Vagina (tissue), 2 donors: ENCODE data around the gene TNNI3.

Source experiments
- POLR2A ChIP-seq, 2 donors: fragments of 450-650 bp; IDR thresholded peaks; one replicate each; pipeline ENCODE4 v1.6.1; 2017; ENCODE audit warnings: antibody characterized with exemption in 2 of 2, mild to moderate bottlenecking in 2 of 2, moderate library complexity in 2 of 2
- POLR2AphosphoS5 ChIP-seq, 2 donors: sonication (generic); formaldehyde crosslinking; IDR thresholded peaks; one replicate each; pipeline ENCODE4 v1.9.0; 2017; ENCODE audit warnings: antibody characterized with exemption in 2 of 2, mild to moderate bottlenecking in 2 of 2, low read depth in 1 of 2; ENCODE audit not compliant: insufficient read depth in 1 of 2
- TF ChIP-seq, protein P1 (sequence below), 3 experiments: fragments of 450-650 bp in 2 of 3; fragments of 200-600 bp in 1 of 3; sonication (generic) in 1 of 3; IDR thresholded peaks; one replicate each; pipeline ENCODE4 v1.5.1; 2017 to 2019; ENCODE audit warnings: antibody characterized with exemption in 3 of 3, mild to moderate bottlenecking in 2 of 3, moderate library complexity in 2 of 3

DNA sequence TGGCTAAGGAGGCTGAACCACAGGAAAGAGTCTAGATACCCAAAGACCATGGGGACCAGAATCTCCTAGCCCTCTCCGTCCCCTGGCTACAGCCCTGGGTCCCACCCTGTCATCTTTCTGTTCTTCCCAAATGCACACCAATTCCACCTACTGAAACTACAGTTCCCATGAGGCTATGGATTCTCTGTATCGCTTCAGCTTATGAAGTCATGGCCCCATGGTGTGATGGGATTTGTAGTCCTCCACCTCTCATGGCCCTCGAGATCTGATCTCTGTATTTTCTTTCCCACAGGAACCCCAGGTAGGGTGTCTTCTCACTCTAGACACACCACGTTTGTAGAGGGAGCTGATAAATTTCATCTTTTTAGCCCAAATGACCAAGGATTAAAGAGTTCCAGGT lies 40.0 kb upstream of the TNNI3 start:
- TF ChIP-seq, protein P1, sequence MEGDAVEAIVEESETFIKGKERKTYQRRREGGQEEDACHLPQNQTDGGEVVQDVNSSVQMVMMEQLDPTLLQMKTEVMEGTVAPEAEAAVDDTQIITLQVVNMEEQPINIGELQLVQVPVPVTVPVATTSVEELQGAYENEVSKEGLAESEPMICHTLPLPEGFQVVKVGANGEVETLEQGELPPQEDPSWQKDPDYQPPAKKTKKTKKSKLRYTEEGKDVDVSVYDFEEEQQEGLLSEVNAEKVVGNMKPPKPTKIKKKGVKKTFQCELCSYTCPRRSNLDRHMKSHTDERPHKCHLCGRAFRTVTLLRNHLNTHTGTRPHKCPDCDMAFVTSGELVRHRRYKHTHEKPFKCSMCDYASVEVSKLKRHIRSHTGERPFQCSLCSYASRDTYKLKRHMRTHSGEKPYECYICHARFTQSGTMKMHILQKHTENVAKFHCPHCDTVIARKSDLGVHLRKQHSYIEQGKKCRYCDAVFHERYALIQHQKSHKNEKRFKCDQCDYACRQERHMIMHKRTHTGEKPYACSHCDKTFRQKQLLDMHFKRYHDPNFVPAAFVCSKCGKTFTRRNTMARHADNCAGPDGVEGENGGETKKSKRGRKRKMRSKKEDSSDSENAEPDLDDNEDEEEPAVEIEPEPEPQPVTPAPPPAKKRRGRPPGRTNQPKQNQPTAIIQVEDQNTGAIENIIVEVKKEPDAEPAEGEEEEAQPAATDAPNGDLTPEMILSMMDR (IDR thresholded peaks at IDR 0.05) = no peak
- TF ChIP-seq POLR2A (IDR thresholded peaks at IDR 0.05) = no peak
- no peak for TF ChIP-seq POLR2AphosphoS5 (IDR thresholded peaks at IDR 0.05; ENCODE audit: insufficient read depth in 1 of 2, low read depth in 1 of 2)
